DOHH2 (cell line): ENCODE results near the gene TTYH1.

Source experiments
- EZH2phosphoT487 ChIP-seq: fragments of 200-600 bp; sonication (generic); IDR thresholded peaks from 2 replicates; pipeline ENCODE4 v1.6.1; 2017; ENCODE audit warnings: borderline replicate concordance, mild to moderate bottlenecking, antibody characterized with exemption, low read length, moderate library complexity, mixed read lengths
- TF ChIP-seq, protein P1 (sequence below): fragments of 200-600 bp; sonication (generic); IDR thresholded peaks from one replicate; pipeline ENCODE4 v1.5.1; 2014; ENCODE audit warnings: antibody characterized with exemption, mild to moderate bottlenecking, low read depth, low read length; ENCODE audit not compliant: poor library complexity, severe bottlenecking

DNA sequence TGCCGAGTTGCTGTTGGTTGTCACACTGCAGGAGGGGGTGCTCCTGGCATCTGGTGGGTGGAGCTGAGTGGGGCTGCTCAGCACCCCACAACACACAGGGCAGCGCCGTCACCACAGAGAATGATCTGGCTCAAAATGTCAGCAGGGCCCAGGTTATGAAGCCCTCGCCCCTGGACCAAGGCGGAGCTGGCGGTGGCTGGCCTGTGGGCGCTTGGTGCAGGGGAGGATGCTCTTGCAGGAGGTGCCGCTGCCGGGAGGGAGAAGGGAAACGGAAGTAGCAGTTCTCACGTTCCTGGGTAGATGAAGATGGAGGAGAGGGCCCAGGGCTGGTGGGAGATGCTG, 19.6 kb downstream of the TTYH1 start:
- TF ChIP-seq, protein P1, sequence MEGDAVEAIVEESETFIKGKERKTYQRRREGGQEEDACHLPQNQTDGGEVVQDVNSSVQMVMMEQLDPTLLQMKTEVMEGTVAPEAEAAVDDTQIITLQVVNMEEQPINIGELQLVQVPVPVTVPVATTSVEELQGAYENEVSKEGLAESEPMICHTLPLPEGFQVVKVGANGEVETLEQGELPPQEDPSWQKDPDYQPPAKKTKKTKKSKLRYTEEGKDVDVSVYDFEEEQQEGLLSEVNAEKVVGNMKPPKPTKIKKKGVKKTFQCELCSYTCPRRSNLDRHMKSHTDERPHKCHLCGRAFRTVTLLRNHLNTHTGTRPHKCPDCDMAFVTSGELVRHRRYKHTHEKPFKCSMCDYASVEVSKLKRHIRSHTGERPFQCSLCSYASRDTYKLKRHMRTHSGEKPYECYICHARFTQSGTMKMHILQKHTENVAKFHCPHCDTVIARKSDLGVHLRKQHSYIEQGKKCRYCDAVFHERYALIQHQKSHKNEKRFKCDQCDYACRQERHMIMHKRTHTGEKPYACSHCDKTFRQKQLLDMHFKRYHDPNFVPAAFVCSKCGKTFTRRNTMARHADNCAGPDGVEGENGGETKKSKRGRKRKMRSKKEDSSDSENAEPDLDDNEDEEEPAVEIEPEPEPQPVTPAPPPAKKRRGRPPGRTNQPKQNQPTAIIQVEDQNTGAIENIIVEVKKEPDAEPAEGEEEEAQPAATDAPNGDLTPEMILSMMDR, result no peak
- TF ChIP-seq EZH2phosphoT487, result no peak
